Pons (tissue), 1 donor: Measurements from ENCODE around the gene DTNBP1.

Experiments used
- DNase-seq: peaks from one replicate; pipeline ENCODE4 v3.0.0-alpha.2; 2016; ENCODE audit warnings: low spot score

DTNBP1 gene

GRCh38 chr6:15515226-15515625, 147.6 kb downstream of the DTNBP1 start:
- no peak for DNase-seq

GRCh38 chr6:15513801-15514711, 148.8 kb downstream of the DTNBP1 start:
- DNase-seq: no peak

GRCh38 chr6:15513131-15513771, 149.6 kb downstream of the DTNBP1 start:
- no peak for DNase-seq

- DNase-seq: no peak
Observed at GRCh38 chr6:15512721-15513120, 150.1 kb downstream of the DTNBP1 start.

- no peak for DNase-seq
Observed at GRCh38 chr6:15512126-15512525, 150.7 kb downstream of the DTNBP1 start.

GRCh38 chr6:15511248-15512125, 151.3 kb downstream of the DTNBP1 start:
- DNase-seq: no peak

GRCh38 chr6:15510536-15511247, 152.1 kb downstream of the DTNBP1 start:
- no peak for DNase-seq

GRCh38 chr6:15510121-15510520, 152.7 kb downstream of the DTNBP1 start:
- no peak for DNase-seq

GRCh38 chr6:15509335-15509933, 153.4 kb downstream of the DTNBP1 start:
- no peak for DNase-seq

- DNase-seq: no peak
Observed at GRCh38 chr6:15508931-15509330, 153.9 kb downstream of the DTNBP1 start.

GRCh38 chr6:15508441-15508871, 154.4 kb downstream of the DTNBP1 start:
- DNase-seq: no peak

GRCh38 chr6:15507746-15508145, 155.1 kb downstream of the DTNBP1 start:
- no peak for DNase-seq

GRCh38 chr6:15507221-15507620, 155.6 kb downstream of the DTNBP1 start:
- no peak for DNase-seq

GRCh38 chr6:15506066-15506465, 156.8 kb downstream of the DTNBP1 start:
- no peak for DNase-seq

GRCh38 chr6:15505463-15505918, 157.3 kb downstream of the DTNBP1 start:
- DNase-seq: no peak

GRCh38 chr6:15504581-15505350, 158.1 kb downstream of the DTNBP1 start:
- DNase-seq: peak; percentile 95

- DNase-seq: peak; percentile 53
Observed at GRCh38 chr6:15504040-15504495, 158.8 kb downstream of the DTNBP1 start.

- DNase-seq: no peak
Observed at GRCh38 chr6:15503346-15503680, 159.5 kb downstream of the DTNBP1 start.

- DNase-seq: no peak
Observed at GRCh38 chr6:15502446-15503345, 160.1 kb downstream of the DTNBP1 start.
